Mammary microvascular endothelial cell (primary cell): ENCODE measurements around the gene NOC2L. TPM values are rescaled to one million over a fixed set of nuclear protein-coding genes. Genes with fewer than 3 reads are reported as not detected.

ENCODE experiments used
- total RNA-seq: library from RNA; depleted of rRNA; stranded (reverse); fragments of >200 nt; gene quantifications from 2 replicates; pipeline ENCODE4 v1.2.3, GENCODE V29; 2015

Gene NOC2L
- 76.7 and 99.4 TPM in 2 replicates for total RNA-seq

DNA sequence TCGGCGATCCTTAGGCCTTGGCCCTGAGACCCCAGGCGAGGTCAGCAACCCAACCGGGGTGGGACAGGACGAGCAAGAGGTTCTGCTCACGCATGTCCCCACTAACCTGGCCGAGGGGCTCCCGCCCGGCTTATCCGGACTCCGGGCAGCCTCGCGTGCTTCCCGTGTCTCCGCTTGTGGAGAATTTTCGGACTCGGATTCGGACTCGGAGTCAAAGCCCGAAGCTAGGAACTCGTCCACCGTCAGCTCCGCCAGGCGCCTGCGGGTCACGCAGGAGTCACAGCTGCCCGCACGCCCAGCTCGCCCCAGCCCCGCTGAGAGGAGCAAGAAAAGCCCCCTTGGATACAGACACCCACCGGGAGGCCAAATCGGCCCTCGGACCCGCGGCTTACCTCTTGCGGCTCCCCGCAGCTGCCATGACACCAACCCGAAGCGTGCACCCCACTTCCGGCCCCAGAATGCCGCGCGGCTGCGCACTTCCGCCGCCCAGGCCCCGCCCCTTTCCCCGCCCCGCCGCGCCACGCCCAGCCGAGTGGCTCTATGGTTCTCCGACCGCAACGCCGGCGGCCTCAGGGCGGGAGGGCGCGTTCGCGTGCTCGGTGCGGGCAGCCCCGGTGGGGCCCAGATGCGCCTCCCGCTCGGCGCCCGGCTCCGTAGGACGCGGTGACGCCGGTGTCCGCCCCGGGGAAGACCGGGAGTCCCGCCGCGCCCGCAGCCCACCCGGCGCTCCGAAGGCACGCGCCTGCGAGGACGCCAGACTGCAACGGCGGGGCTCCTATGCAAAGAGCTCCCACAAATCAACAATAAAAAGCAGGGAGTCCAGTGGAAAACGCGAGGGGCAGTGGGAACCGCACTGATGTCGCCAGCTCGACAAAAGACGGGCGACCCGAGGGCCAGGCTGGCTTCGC lies at the start of gene NOC2L:
Gene NOC2L, minus strand, starts transcription at position 434 of the 908 bp plus-strand sequence. Its CDS starts 16 bp downstream, at position 418.

DNA sequence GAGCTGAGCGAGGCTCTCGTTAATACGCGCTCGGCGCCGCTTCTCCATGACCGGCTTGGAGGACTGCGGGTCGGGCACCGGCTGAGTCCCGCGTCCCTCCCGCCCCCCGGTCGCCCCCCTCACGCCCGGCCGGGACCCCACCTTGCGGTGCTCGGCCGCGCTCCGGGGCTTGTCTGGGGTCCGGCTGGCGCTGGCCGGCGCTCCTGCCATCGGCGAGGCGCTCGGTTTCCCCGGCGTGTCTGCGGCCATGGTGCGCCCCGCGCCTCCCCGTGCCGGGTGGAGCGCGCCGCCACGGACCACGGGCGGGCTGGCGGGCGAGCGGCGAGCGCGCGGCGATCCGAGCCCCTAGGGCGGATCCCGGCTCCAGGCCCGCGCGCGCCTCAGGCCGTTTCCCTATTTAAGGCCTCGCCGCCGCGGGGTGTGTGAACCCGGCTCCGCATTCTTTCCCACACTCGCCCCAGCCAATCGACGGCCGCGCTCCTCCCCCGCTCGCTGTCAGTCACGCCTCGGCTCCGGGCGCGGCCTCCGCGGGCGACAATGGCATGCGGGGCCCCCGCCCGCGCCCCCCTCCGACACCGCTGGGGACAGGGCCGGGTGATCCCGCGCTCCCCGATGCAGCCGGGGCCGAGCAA lies 40.8 kb upstream of the NOC2L start, which contains the start of gene HES4:
Gene HES4, minus strand, starts transcription at position 373 of the 632 bp plus-strand sequence. Its CDS starts 124 bp downstream, at position 249.

DNA sequence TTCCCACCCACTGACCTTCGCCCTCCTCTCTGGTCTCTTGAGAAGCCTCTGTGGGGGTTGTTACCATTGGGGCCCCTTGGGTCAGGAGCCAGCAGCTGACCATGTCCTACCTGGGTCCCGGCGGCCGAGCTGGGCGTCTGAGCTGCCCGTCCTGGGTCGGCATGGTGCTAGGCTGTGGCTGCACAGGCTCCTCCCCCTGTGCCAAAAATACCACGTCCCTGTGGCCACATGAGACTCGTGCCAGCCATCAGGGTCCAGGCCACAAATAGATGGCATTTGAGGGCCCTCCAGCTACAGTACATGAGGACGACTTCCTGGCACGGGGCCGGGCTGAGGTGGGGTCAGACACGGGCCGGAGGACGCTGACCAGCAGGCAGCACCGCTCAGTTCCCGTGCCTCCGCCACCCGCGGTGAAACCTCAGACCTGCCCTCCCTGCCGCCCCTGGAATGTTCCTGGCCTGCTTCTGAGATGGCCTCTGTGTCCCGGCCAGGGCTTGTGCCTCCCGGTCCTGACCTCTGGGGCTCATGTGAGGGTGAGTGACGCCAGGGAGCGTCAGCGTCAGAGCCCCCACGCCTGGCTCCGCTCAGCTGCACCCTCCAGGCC lies 23.0 kb upstream of the NOC2L start, which contains the start of gene PERM1:
Gene PERM1, minus strand, starts transcription at position 139 of the 604 bp plus-strand sequence. CDS start 1,064 bp downstream, outside the sequence.

DNA sequence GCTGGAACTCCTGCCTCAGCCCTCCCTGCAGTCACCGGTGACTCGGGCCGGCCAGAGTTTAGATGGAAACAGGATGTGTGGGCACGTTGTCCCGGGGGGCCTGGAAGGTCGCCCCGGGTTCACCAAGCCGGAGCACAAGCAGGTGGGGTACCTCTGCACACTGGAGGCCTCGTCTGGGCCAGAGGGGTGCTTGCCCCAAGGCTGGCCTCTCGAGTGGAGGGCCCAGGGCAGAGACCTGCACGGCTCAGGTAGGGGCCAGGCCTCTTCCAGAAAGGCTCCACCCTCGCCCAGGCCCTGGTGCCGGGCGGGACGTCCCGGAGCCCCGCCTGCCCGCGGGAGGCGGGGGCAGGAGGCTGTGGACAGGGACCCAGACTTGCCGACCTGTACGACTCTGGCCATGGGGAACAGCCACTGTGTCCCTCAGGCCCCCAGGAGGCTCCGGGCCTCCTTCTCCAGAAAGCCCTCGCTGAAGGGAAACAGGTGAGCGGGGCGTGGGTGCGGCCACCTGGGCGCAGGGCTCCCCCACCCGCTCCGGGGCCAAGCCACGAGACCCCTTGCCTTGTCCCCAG lies 7.2 kb upstream of the NOC2L start, which contains the start of gene PLEKHN1:
Gene PLEKHN1, plus strand, starts transcription at position 348 of the 569 bp plus-strand sequence. Its CDS starts 50 bp downstream, at position 398.

DNA sequence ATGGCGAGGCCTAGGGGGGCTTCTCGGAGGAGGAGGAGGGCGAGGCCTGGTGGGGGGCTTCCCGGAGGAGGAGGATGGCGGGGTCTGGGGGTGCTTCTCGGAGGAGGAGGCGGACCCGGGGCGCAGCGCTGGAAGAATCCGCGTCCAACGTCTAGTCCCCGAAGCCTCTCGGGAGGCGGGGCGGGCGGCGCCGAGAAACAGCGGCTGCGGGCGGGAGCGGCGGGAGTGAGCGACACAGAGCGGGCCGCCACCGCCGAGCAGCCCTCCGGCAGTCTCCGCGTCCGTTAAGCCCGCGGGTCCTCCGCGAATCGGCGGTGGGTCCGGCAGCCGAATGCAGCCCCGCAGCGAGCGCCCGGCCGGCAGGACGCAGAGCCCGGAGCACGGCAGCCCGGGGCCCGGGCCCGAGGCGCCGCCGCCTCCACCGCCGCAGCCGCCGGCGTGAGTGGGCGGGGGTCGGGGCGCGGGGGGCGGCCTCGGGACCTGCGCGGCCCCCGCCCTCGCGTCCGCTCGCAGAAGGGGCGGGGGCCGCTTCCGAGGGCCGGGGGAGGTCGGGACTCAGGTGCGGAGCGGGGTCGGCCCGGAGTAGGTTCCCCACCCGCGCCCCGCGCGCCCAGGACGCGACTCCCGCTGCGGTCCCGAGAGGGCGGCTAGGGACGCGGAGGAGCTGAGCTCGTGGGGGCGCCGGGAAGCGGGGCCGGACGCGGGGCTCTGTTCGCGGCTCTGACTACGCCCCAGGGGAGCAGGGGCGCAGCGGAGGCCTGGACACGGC lies 1.5 kb upstream of the NOC2L start, which contains the start of gene KLHL17:
Gene KLHL17, plus strand, starts transcription at position 222 of the 769 bp plus-strand sequence. Its CDS starts 110 bp downstream, at position 332.

DNA sequence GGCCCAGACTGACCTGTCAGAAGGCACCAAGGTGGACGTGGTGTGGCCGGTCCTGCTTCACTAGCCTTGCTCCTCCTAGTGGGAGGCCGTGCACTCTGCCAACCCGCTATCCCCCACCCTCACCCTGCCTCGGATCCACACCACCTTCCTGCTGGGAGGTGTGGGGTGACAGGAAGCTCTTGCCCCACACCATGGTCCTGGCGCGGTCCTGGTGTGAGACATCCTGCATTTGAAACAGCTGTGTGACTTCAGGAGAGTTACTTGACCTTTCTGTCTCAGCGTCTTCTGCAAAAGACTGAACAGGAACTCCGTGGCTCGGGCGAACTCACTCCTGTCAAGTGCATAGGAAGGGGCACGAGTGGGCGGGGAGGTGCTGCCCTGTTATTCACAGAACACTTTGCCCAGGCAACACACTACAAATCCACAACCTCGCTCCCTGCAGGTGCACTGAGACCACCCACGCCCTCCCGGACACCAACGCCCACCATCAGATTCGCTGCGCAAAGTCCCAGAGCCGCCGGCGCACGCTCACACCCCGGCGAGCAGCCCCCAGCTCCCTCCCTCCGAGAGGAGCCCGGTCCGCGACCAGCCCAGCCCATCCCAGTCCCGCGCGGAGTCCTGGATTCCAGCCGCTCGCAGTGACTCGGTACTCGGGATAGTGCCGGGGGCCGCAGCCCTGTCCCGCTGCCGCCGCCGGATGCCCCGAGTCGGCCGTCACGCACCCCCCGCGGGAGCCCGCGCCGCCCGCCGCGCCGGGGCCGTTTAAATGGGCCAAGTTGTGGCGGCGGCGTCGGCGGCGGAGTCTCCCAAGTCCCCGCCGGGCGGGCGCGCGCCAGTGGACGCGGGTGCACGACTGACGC lies 35.7 kb downstream of the NOC2L start, which contains the start of gene SAMD11:
Gene SAMD11, plus strand, starts transcription at position 793 of the 860 bp plus-strand sequence. CDS start 509 bp downstream, outside the sequence.

Other genes starting within 250 kb of the NOC2L start
- 0.20 TPM in 1 of 2 replicates, not detected in the other for gene SAMD11, start 35.3 kb downstream of the NOC2L start, total RNA-seq
- gene KLHL17, start 1.3 kb upstream of the NOC2L start, total RNA-seq = 3.8 and 4.2 TPM in 2 replicates
- 0.80 and 1.3 TPM in 2 replicates for gene PLEKHN1, start 7.2 kb upstream of the NOC2L start, total RNA-seq
- gene PERM1, start 22.8 kb upstream of the NOC2L start, total RNA-seq = not detected in 2 replicates
- gene HES4, start 40.8 kb upstream of the NOC2L start, total RNA-seq = 12.7 and 14.3 TPM in 2 replicates
- 865 and 904 TPM in 2 replicates for gene ISG15, start 54.2 kb upstream of the NOC2L start, total RNA-seq
- gene AGRN, start 60.9 kb upstream of the NOC2L start, total RNA-seq = 107 and 115 TPM in 2 replicates
- gene RNF223, start 115.0 kb upstream of the NOC2L start, total RNA-seq = not detected in 2 replicates
- gene C1orf159, start 156.8 kb upstream of the NOC2L start, total RNA-seq = 14.0 and 15.6 TPM in 2 replicates
- not detected in 2 replicates for gene TTLL10, start 214.6 kb upstream of the NOC2L start, total RNA-seq
- not detected in 2 replicates for gene TNFRSF18, start 247.3 kb upstream of the NOC2L start, total RNA-seq